ENCODE measurements around the gene RABGAP1. TPM values are rescaled to one million over a fixed set of nuclear protein-coding genes. Genes with fewer than 3 reads are reported as not detected.

Gene RABGAP1
- total RNA-seq, 1 donor from 2014 or later, result 60.2 TPM

GRCh38 chr9:123099042-123099441, 158.2 kb downstream of the RABGAP1 start:
- TF ChIP-seq POLR2A (IDR thresholded peaks at IDR 0.05), result no peak
- TF ChIP-seq CTCF (IDR thresholded peaks at IDR 0.05), result no peak
- no peak for TF ChIP-seq POLR2AphosphoS5 (IDR thresholded peaks at IDR 0.05; ENCODE audit: insufficient read depth in 1 of 2, low read depth in 1 of 2)
- Histone ChIP-seq H3K27ac (no peak overlapping the region), H3K36me3 (peaks cover 0 to 63% of the 10 kb centered on the region in 2 donors), H3K4me1 (no peaks in the 10 kb centered on the region), H3K4me3 (no peak overlapping the region), H3K27me3 (no peaks in the 10 kb centered on the region), H3K9me3 (no peaks in the 10 kb centered on the region)
- DNase-seq (ENCODE audit: extremely low spot score in 2 of 2), result no peak
- intact Hi-C loops (cut with DNase I), result no loop called here

GRCh38 chr9:123099548-123099947, 158.7 kb downstream of the RABGAP1 start:
- Histone ChIP-seq H3K4me1 (no peaks in the 10 kb centered on the region), H3K36me3 (peaks cover 0 to 66% of the 10 kb centered on the region in 2 donors), H3K4me3 (no peak overlapping the region), H3K27me3 (no peaks in the 10 kb centered on the region), H3K27ac (no peak overlapping the region), H3K9me3 (no peaks in the 10 kb centered on the region)
- TF ChIP-seq CTCF (IDR thresholded peaks at IDR 0.05) (no peak), POLR2A (IDR thresholded peaks at IDR 0.05) (no peak), POLR2AphosphoS5 (IDR thresholded peaks at IDR 0.05; ENCODE audit: insufficient read depth in 1 of 2, low read depth in 1 of 2) (no peak)
- no peak for DNase-seq (ENCODE audit: extremely low spot score in 2 of 2)
- intact Hi-C loops (cut with DNase I), result no loop called here

- intact Hi-C loops (cut with DNase I), result no loop called here
- H3K27me3 ChIP-seq, result no peaks in the 10 kb centered on the region
- H3K4me3 ChIP-seq, result no peak overlapping the region
- no peaks in the 10 kb centered on the region for H3K9me3 ChIP-seq
- no peak for TF ChIP-seq POLR2AphosphoS5 (IDR thresholded peaks at IDR 0.05; ENCODE audit: insufficient read depth in 1 of 2, low read depth in 1 of 2)
- no peak for TF ChIP-seq CTCF (IDR thresholded peaks at IDR 0.05)
- no peak for TF ChIP-seq POLR2A (IDR thresholded peaks at IDR 0.05)
- DNase-seq (ENCODE audit: extremely low spot score in 2 of 2), result no peak
- H3K36me3 ChIP-seq, result peaks cover 0 to 63% of the 10 kb centered on the region in 2 donors
- no peak overlapping the region for H3K27ac ChIP-seq
- no peaks in the 10 kb centered on the region for H3K4me1 ChIP-seq
These were observed 161.7 kb downstream of the RABGAP1 start for GRCh38 chr9:123102375-123103113.

GRCh38 chr9:123104807-123105206, 164.0 kb downstream of the RABGAP1 start:
- intact Hi-C loops (cut with DNase I), result no loop called here
- Histone ChIP-seq H3K27ac (no peak overlapping the region), H3K9me3 (no peaks in the 10 kb centered on the region), H3K4me3 (no peak overlapping the region), H3K36me3 (peaks cover 0 to 60% of the 10 kb centered on the region in 2 donors), H3K27me3 (no peaks in the 10 kb centered on the region), H3K4me1 (no peaks in the 10 kb centered on the region)
- DNase-seq (ENCODE audit: extremely low spot score in 2 of 2), result no peak
- TF ChIP-seq POLR2AphosphoS5 (IDR thresholded peaks at IDR 0.05; ENCODE audit: insufficient read depth in 1 of 2, low read depth in 1 of 2) (no peak), CTCF (IDR thresholded peaks at IDR 0.05) (no peak), POLR2A (IDR thresholded peaks at IDR 0.05) (no peak)

GRCh38 chr9:123105490-123105889, 164.7 kb downstream of the RABGAP1 start:
- no peak overlapping the region for H3K4me3 ChIP-seq

More at GRCh38 chr9:123105490-123105889, 164.7 kb downstream of the RABGAP1 start:
- Histone ChIP-seq H3K27me3 (no peaks in the 10 kb centered on the region), H3K4me1 (no peaks in the 10 kb centered on the region), H3K27ac (no peak overlapping the region), H3K36me3 (peaks cover 0 to 56% of the 10 kb centered on the region in 2 donors), H3K9me3 (no peaks in the 10 kb centered on the region)
- intact Hi-C loops (cut with DNase I), result no loop called here
- no peak for DNase-seq (ENCODE audit: extremely low spot score in 2 of 2)
- TF ChIP-seq POLR2AphosphoS5 (IDR thresholded peaks at IDR 0.05; ENCODE audit: insufficient read depth in 1 of 2, low read depth in 1 of 2) (no peak), CTCF (IDR thresholded peaks at IDR 0.05) (no peak), POLR2A (IDR thresholded peaks at IDR 0.05) (no peak)

Data from vagina (tissue), 2 donors.